ES-I3 (cell line): ENCODE measurements around the gene CAMTA1.

Source experiments
- H3K36me3 ChIP-seq: 2 replicates; pipeline ENCODE4 v1.6.1; 2013; ENCODE audit warnings: mild to moderate bottlenecking, low read length, control low read depth, moderate library complexity; ENCODE audit not compliant: insufficient read depth
- H3K4me1 ChIP-seq: 2 replicates; pipeline ENCODE4 v1.6.1; 2013; ENCODE audit warnings: mild to moderate bottlenecking, control low read depth, low read length; ENCODE audit not compliant: insufficient read depth
- H3K9ac ChIP-seq: 2 replicates; pipeline ENCODE4 v1.6.1; 2013; ENCODE audit warnings: low read depth, mild to moderate bottlenecking, low read length, moderate library complexity
- H3K9me3 ChIP-seq: 2 replicates; pipeline ENCODE4 v1.6.1; 2013; ENCODE audit warnings: mild to moderate bottlenecking, low read length, moderate library complexity; ENCODE audit not compliant: control insufficient read depth, insufficient read depth

The CAMTA1 gene

DNA sequence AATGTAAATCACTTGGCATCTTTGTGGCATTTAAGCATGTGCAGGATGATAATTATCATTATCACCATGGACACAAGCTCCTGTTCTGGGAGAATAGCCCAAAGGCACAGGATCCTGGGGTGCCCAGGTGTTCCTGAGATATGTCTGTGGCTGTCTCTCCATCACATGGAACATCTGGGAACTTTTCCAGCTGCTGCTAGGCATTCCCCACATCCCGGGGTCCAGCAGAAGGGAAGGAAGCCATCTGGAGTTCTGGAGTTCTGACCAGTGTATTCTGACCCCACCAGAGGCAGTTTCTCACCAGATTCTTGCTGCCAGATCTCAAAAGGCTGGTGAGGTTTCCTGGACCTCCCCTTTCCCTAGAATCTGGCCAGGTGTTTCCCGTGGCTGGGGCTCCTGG is 726.1 kb downstream of the CAMTA1 start:
- Histone ChIP-seq H3K9me3 (no peaks in the 10 kb centered on the region), H3K9ac (no peak overlapping the region), H3K4me1 (peaks cover 11% of the 10 kb centered on the region; the same call in 1 of the 2 replicates)

DNA sequence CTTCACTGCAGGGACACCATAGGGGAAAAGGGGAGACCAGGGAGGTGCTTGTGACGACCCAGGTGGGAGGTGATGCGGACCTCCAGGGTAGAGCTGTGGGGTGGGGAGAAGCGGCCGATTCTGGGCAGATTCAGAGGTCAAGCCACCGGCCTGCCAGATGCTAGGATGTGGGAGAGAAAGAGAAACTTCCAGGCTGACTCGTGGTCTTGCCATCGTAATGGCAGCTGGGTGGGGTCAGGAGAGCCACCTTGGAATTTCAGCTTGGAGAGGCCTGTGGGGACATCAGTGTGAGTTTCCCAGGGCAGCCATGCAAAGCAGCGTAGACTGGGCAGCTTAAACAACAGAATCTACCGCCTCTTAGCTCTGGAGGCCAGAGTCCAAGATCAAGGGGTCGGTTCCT is 727.8 kb downstream of the CAMTA1 start:
- Histone ChIP-seq H3K9ac (no peak overlapping the region), H3K36me3 (no peaks in the 10 kb centered on the region), H3K9me3 (no peaks in the 10 kb centered on the region), H3K4me1 (peaks cover 10% of the 10 kb centered on the region; the same call in 1 of the 2 replicates)

More for the DNA sequence above, 726.1 kb downstream of the CAMTA1 start:
- H3K36me3 ChIP-seq, result no peaks in the 10 kb centered on the region

DNA sequence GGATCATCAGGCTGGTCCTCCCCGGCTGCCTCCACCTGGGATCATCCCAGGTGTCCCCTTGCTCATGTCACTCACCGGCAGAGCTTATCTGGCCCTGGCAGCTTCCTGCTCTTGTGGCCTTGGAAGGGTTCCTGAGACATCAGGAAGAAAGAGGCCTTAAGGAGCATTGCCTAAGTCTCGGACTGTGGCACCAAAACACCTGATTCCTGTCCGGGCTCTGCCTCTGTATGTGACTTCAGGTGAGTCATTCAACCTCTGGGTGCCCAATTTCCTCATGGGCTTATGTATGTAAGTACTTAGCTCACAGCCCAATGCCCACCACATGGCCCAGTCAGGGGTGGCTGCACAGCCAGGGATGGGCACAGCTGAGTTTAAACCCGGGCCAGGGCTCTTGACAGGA is 729.9 kb downstream of the CAMTA1 start:
- H3K4me1 ChIP-seq, result no peaks in the 10 kb centered on the region
- no peaks in the 10 kb centered on the region for H3K36me3 ChIP-seq
- H3K9me3 ChIP-seq, result no peaks in the 10 kb centered on the region
- H3K9ac ChIP-seq, result no peak overlapping the region

DNA sequence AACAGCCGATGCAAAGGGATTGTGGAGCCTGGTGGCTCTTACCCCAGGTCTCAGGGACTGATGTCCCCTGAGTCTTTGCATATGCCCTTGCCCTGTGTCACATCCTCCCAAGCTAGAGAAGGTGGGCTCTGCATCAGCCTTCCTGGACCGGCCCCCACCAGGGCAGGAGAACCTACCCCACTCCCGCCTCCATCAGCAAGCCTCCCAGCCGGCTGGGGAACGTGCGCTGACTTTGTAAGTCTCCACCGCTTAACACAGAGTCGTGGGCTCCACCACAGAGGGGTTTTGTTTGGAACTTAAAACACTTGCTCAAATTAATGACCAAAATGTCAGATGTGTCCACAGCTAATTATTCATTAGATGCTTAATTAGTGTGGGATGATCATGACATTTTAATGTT is 730.6 kb downstream of the CAMTA1 start:
- no peaks in the 10 kb centered on the region for H3K36me3 ChIP-seq
- no peak overlapping the region for H3K9ac ChIP-seq
- no peaks in the 10 kb centered on the region for H3K4me1 ChIP-seq
- H3K9me3 ChIP-seq, result no peaks in the 10 kb centered on the region

DNA sequence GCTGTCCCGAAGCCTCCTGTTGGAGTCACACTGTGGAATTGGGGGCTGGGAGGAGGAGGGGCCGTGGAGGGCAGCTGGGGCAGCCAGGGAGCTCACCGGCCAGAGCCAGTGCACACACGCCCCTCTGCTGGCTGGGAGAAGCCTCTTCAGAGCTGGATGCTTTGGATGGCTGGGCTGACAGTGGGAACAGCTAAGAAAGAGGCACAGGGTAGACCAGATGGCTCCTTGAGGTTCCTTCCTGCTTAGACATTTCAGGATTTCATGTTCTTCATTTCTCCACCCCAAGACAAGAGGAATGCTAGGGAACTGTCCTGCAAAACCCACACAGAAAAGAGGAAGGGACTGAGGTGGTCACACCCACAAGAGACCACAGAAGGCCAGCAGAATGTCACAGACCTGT is 731.1 kb downstream of the CAMTA1 start:
- Histone ChIP-seq H3K9me3 (no peaks in the 10 kb centered on the region), H3K36me3 (no peaks in the 10 kb centered on the region), H3K9ac (no peak overlapping the region), H3K4me1 (no peaks in the 10 kb centered on the region)

DNA sequence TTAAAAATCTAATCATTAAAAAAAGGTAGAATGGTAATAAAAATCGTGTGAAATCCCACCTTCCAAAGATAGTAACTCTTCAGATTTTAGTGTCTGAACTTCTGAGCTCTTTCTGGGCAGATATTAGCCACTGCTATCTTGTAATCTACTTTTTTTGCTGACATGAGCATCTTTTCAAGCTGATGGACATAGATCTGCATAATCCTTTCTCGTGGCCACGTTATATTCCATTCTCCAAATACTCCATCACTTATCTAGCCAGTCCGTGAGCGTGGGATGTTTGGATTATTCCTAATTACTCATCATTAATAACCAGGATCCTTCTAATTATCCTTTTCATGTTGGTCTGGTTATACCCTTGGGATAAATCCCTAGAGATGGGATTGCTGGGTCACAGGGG is 731.7 kb downstream of the CAMTA1 start:
- H3K9ac ChIP-seq, result no peak overlapping the region
- no peaks in the 10 kb centered on the region for H3K4me1 ChIP-seq
- H3K9me3 ChIP-seq, result no peaks in the 10 kb centered on the region
- no peaks in the 10 kb centered on the region for H3K36me3 ChIP-seq

DNA sequence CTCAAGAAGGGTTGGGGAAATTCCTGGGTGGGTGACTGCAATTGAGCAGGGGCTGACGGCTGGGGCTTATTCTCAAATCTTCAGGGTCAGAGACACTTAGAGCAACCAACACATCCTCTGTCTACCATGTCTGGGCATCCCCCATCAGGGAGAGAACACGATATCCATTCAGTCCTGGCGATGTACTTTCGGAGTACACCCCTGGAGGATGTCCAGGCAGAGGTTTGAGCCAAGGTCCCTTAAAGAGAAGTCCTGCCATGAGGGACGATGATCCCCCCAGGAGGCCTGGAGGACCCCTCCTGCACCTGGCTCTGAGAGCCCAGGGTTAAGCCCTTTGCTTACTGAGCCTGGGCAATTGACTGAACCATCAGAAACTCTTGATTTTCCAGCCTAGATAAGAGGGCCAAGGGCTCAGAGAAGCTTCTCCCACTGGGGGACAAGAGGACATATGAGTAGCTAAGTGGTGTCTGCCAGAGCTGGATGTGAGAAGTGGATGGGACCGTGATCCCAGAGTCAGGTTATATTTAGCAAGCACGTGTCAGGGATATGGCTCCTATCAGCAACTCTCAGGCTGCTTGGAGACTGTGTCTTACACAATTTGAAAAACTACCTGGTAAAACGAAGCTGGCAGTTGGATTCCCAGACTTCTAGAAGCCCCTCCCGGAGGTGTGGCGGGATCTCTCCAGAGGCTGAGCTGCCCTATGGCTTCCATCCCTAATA is 732.5 kb downstream of the CAMTA1 start:
- H3K9ac ChIP-seq, result no peak overlapping the region
- H3K9me3 ChIP-seq, result no peaks in the 10 kb centered on the region
- H3K4me1 ChIP-seq, result no peaks in the 10 kb centered on the region
- H3K36me3 ChIP-seq, result no peaks in the 10 kb centered on the region

DNA sequence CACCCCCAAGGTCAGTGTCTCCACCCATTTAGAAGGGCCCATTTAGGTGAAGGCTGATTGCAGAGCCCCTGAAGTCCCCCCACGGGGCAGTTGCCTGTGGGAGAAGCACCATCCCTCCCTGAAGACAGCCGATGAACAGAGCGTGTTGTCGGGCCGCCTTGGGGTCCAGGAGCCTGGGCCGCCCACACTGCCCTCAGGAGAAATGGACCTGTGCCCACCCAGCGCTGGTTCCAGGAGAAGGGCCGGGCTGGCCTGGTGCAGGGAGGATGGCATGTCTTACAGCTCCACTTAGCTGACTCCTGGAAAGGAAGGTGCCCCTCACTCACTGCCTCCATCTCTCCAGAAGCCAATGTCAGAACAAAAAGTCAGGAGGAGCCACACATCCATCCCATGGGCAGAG is 733.2 kb downstream of the CAMTA1 start:
- Histone ChIP-seq H3K4me1 (no peaks in the 10 kb centered on the region), H3K9ac (no peak overlapping the region), H3K9me3 (no peaks in the 10 kb centered on the region), H3K36me3 (no peaks in the 10 kb centered on the region)

DNA sequence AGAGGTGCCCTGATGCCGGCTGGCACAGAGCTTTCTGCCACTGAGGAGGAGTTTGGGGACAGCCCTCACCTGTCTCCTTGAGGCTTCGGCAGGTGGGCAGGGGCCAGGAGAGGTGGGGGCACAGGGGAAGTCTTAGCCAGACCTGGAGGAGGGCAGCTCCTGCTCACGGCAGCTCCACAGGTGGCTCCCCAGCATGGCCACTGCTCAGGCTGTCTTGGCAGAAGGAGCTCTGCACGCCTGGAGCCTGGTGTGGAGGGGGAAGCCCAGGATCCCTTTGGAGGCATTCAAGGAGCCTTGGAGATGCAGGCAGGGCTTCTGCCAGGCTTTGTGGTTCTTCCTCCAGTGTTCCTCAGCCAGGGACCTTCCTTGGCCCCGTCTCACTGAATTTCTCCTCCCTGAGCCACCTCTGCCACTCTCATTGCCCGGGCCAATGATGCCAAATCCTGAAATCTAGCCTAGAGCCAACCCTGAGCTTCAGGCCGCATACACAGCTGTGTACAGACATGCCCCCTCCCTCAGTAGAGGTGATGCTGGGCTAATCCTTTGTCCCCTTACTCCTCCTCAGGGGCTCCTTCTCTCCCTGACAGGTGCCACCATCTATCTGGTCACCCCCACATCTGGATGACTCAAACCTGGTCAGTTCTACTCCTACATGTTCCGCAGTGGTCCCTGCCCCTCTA is 734.1 kb downstream of the CAMTA1 start:
- Histone ChIP-seq H3K9ac (no peak overlapping the region), H3K36me3 (no peaks in the 10 kb centered on the region)

DNA sequence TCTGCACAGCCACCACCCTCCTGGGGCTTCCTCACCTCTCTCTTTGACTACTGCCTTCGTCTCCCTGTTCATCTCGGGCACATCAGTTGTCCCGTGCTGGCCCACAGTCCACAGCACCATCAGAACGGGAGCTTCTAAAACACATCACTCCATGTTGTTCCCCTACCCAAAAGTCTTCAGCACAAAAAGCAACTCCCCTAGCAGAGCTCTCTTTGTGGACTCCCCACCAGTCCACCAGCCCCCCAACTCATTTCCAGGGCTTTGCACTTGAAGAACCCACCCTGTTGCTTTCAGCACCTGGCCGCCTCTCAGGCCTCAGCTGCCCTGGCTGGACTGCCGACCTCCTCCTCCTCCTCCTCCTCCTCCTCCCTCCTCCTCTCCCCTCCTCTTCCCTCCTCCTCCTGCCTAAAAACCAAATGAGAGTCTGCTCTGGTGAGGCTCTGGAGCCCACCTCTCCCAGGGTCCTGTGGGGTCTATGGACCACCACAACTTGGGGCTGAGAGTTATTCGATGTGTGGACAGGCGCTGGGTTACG is 734.7 kb downstream of the CAMTA1 start:
- no peaks in the 10 kb centered on the region for H3K9me3 ChIP-seq
- no peaks in the 10 kb centered on the region for H3K36me3 ChIP-seq
- H3K9ac ChIP-seq, result no peak overlapping the region
- H3K4me1 ChIP-seq, result no peaks in the 10 kb centered on the region

More for the DNA sequence above, 734.1 kb downstream of the CAMTA1 start:
- no peaks in the 10 kb centered on the region for H3K9me3 ChIP-seq
- H3K4me1 ChIP-seq, result no peaks in the 10 kb centered on the region

DNA sequence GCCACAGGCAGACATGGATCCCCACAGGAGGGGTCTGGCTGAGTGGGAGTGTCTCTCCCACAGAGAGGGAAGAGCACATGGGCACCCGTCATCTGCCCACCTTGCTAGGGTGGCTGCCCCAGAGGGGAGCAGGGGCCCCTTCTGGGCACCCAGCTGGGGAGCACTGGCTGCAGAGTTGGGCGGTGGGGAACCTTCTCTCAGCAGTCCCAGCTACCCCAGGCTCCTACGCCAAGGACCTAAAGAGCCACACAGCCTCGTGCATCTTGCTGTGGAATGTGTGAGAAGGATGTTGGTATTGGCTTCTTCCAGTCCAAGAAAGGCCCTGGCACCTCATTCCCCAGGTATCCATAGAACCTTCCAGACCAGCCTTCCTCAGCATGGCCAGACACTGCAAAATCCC is 735.2 kb downstream of the CAMTA1 start:
- no peaks in the 10 kb centered on the region for H3K9me3 ChIP-seq
- no peak overlapping the region for H3K9ac ChIP-seq
- H3K36me3 ChIP-seq, result no peaks in the 10 kb centered on the region
- no peaks in the 10 kb centered on the region for H3K4me1 ChIP-seq

DNA sequence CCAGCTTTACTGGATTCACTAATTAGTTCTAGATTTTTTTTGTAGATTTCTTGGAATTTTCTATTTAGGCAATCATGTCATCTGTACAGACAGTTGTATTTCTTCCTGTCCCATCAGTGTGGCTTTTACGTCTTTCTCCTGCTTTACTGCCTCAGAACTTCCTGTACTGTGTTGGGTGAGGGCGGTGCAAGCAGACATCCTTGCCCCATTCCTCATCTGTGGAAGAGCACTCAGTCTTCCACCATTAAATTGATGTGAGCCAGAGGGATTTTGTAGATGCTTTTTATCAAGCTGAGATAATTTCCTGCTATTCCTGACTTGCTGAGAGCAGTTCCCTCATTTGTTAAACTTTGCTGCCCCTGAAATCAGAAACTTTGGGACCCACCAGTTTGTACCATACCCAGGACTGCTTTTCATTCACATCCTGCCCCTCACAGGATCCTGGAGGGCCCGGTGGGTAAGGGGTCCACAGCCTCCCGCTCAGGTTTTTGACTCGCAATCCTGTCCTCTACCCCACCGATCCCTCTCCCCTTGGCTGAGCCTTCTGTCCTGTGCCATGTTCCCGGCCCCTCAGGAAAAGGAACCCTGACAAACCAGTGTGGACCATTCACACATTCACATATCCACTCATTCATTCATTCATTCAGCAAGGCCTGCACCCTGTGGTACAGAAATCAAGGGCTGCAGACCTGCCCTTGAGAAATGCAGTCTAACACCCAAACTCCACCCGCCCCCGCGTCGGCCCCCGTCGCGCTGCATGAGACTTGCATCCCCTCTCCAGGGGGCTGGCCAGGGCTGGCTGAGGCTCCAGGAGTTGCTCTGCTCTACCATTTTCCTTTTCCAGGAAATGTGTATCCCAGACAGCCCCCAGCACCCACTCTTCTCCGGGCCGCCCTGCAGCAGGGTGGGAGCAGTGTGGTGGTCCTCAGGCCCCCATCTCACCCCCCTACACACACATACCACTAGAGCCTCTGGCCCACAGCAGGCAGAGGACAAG is 739.4 kb downstream of the CAMTA1 start:
- Histone ChIP-seq H3K36me3 (no peaks in the 10 kb centered on the region), H3K9me3 (no peaks in the 10 kb centered on the region), H3K4me1 (no peaks in the 10 kb centered on the region), H3K9ac (no peak overlapping the region)

DNA sequence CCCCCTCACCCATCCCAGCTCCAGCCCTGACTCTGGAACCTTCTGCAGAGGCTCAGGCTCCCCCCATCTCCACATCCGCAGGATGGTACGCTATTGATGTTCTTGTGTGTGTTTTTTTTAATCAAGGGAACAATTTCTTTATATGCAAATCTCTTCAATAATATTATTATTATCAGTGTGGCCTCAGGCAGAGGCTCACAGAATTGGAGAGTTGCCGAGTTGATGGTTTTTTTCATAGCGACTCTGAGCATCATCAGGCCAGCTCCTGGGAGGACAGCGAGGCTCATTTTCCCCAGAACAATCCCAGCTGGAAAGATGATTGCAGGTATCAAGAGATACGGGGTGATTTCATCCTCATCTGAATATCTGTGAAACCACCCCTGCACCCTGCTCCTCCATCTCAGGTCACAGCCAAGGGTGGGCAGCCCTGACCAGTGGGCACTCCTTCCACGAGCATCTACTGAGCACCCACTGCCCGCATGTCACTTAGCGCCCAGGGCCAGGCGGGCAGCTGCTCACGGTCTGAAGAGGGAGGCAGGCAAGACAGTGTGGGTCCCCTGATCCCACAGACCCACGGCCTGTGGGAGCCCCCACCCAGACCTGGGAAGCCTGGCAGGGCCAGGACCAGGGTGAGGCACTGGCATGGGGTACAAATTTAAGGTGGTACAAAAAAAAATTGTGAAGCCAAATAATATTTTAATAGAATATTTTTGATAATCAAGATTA is 740.2 kb downstream of the CAMTA1 start:
- Histone ChIP-seq H3K9me3 (no peaks in the 10 kb centered on the region), H3K36me3 (no peaks in the 10 kb centered on the region), H3K4me1 (no peaks in the 10 kb centered on the region; the same call in 1 of the 2 replicates), H3K9ac (no peak overlapping the region)
